ENCODE results near the gene SPCS2.

GRCh38 chr11:75013051-75013450 is 64.0 kb downstream of the SPCS2 start:
- TF ChIP-seq CTCF (conservative IDR thresholded peaks at IDR 0.05) (no peak), ZFX (IDR thresholded peaks at IDR 0.05) (no peak)
